Upper lobe of right lung (tissue), 1 donor: ENCODE data around the gene SDR42E2. TPM values are rescaled to one million over a fixed set of nuclear protein-coding genes. Genes with fewer than 3 reads are reported as not detected.

Source experiments
- ATAC-seq: fragments of 200-7000 bp; cut with Tn5 transposase; one replicate; pipeline ENCODE4 v1.9.1; 2020; ENCODE audit warnings: mild to moderate bottlenecking, moderate library complexity
- DNase-seq: peaks from one replicate; pipeline ENCODE4 v3.0.0-alpha.2; 2020
- H3K27ac ChIP-seq: fragments of 200-600 bp; one replicate; pipeline ENCODE4 v1.8.0; 2022
- H3K27me3 ChIP-seq: fragments of 200-600 bp; one replicate; pipeline ENCODE4 v1.8.0; 2022; ENCODE audit warnings: mild to moderate bottlenecking
- H3K36me3 ChIP-seq: fragments of 200-600 bp; one replicate; pipeline ENCODE4 v1.8.0; 2022
- H3K4me1 ChIP-seq: fragments of 200-600 bp; one replicate; pipeline ENCODE4 v1.8.0; 2022
- H3K4me3 ChIP-seq: fragments of 200-600 bp; one replicate; pipeline ENCODE4 v1.8.0; 2022; ENCODE audit warnings: mild to moderate bottlenecking
- H3K9me3 ChIP-seq: fragments of 200-600 bp; one replicate; pipeline ENCODE4 v1.8.0; 2022
- CTCF ChIP-seq: fragments of 200-600 bp; IDR thresholded peaks from one replicate; pipeline ENCODE4 v1.8.0; 2022; ENCODE audit warnings: antibody characterized with exemption
- intact Hi-C: fragments of 100-400 bp; cut with DNase I; formaldehyde crosslinking; loops from one replicate; pipeline ENCODE4 v1.11.0; 2022
- total RNA-seq: library from RNA; stranded (reverse); fragmentation: NEBNext Ultra II Directional; extraction: Animal tissue kit (Norgen Biotek cat#: 25700); gene quantifications from one replicate; pipeline ENCODE4 v1.2.1, GENCODE V29; 2021
- donor health status: DM: no; HTN: yes; CAD: no; lungs with severe emphysema.

The SDR42E2 gene
- total RNA-seq, 1 donor from 2014 or later, result 0.14 TPM

GRCh38 chr16:22190081-22190775 lies 27.9 kb downstream of the SDR42E2 start:
- H3K4me1 ChIP-seq, result peaks cover 34% of the 10 kb centered on the region
- peak overlapping the region; percentile 92 for H3K27ac ChIP-seq
- no peaks in the 10 kb centered on the region for H3K36me3 ChIP-seq
- H3K9me3 ChIP-seq, result no peaks in the 10 kb centered on the region
- intact Hi-C loops, result no loop called here
- DNase-seq (peak; percentile 100), ATAC-seq (peak; percentile 84)
- TF ChIP-seq CTCF, result no peak
- no peaks in the 10 kb centered on the region for H3K27me3 ChIP-seq
- peak overlapping the region; percentile 73 for H3K4me3 ChIP-seq

GRCh38 chr16:22190776-22191531 lies 28.6 kb downstream of the SDR42E2 start:
- H3K27ac ChIP-seq, result peak overlapping the region; percentile 95
- ATAC-seq (peak; percentile 83), DNase-seq (peak; percentile 100)
- intact Hi-C loops, result no loop called here
- H3K36me3 ChIP-seq, result no peaks in the 10 kb centered on the region
- no peak for TF ChIP-seq CTCF
- peaks cover 36% of the 10 kb centered on the region for H3K4me1 ChIP-seq
- no peaks in the 10 kb centered on the region for H3K9me3 ChIP-seq
- peak overlapping the region; percentile 73 for H3K4me3 ChIP-seq
- H3K27me3 ChIP-seq, result no peaks in the 10 kb centered on the region

- Histone ChIP-seq H3K4me3 (peak overlapping the region; percentile 55), H3K4me1 (peaks cover 36% of the 10 kb centered on the region), H3K27me3 (no peaks in the 10 kb centered on the region), H3K9me3 (no peaks in the 10 kb centered on the region), H3K36me3 (no peaks in the 10 kb centered on the region), H3K27ac (peak overlapping the region; percentile 95)
- intact Hi-C loops, result no loop called here
- DNase-seq (no peak), ATAC-seq (no peak)
- TF ChIP-seq CTCF, result no peak
Observed at GRCh38 chr16:22191532-22192260, 29.4 kb downstream of the SDR42E2 start.

- ATAC-seq, result peak; percentile 6
- intact Hi-C loops, result no loop called here
- no peaks in the 10 kb centered on the region for H3K27me3 ChIP-seq
- peaks cover 36% of the 10 kb centered on the region for H3K4me1 ChIP-seq
- peak; percentile 81 for DNase-seq
- H3K36me3 ChIP-seq, result no peaks in the 10 kb centered on the region
- no peaks in the 10 kb centered on the region for H3K9me3 ChIP-seq
- TF ChIP-seq CTCF, result no peak
- peak overlapping the region; percentile 95 for H3K27ac ChIP-seq
- H3K4me3 ChIP-seq, result peak overlapping the region; percentile 55
Observed at GRCh38 chr16:22192261-22193062, 30.2 kb downstream of the SDR42E2 start.

- ATAC-seq, result no peak
- peak overlapping the region; percentile 55 for H3K4me3 ChIP-seq
- intact Hi-C loops, result no loop called here
Observed at GRCh38 chr16:22193063-22193411, 30.7 kb downstream of the SDR42E2 start.

More at GRCh38 chr16:22193063-22193411, 30.7 kb downstream of the SDR42E2 start:
- H3K27ac ChIP-seq, result peak overlapping the region; percentile 95
- H3K36me3 ChIP-seq, result no peaks in the 10 kb centered on the region
- TF ChIP-seq CTCF, result no peak
- H3K4me1 ChIP-seq, result peaks cover 36% of the 10 kb centered on the region
- DNase-seq, result no peak
- no peaks in the 10 kb centered on the region for H3K9me3 ChIP-seq
- no peaks in the 10 kb centered on the region for H3K27me3 ChIP-seq
